Measurements from ENCODE around the gene POP4. TPM values are rescaled to one million over a fixed set of nuclear protein-coding genes. Genes with fewer than 3 reads are reported as not detected.

The POP4 gene
- total and polyA plus RNA-seq, 7 donors: 33.5 to 103 (median 58.5) TPM

- TF ChIP-seq CTCF (IDR thresholded peaks at IDR 0.05): no peak
- TF ChIP-seq EP300 (IDR thresholded peaks at IDR 0.05): no peak
- no peak for TF ChIP-seq POLR2AphosphoS5 (IDR thresholded peaks at IDR 0.05)
- TF ChIP-seq POLR2A (IDR thresholded peaks at IDR 0.05): no peak
- H3K27ac ChIP-seq: no peak overlapping the region
- intact Hi-C loops (cut with DNase I): no loop called here
- H3K4me1 ChIP-seq: no peaks in the 10 kb centered on the region
- peaks cover 3 to 22% (median 14%) of the 10 kb centered on the region in 4 donors for H3K9me3 ChIP-seq
- peaks cover 0 to 18% (median 0%) of the 10 kb centered on the region in 3 donors for H3K27me3 ChIP-seq
- no peak for DNase-seq
- H3K36me3 ChIP-seq: no peaks in the 10 kb centered on the region
- H3K4me3 ChIP-seq: no peak overlapping the region
- 83% methylated on average over 9 of the region's 9 CpGs for WGBS, 2 donors
Observed at GRCh38 chr19:29561601-29562000, 44.5 kb upstream of the POP4 start.

GRCh38 chr19:29562299-29563297 is 43.5 kb upstream of the POP4 start:
- H3K27ac ChIP-seq: no peak overlapping the region
- no peak overlapping the region for H3K4me3 ChIP-seq
- TF ChIP-seq POLR2AphosphoS5 (IDR thresholded peaks at IDR 0.05) (no peak), POLR2A (IDR thresholded peaks at IDR 0.05) (no peak), EP300 (IDR thresholded peaks at IDR 0.05) (no peak), CTCF (IDR thresholded peaks at IDR 0.05) (no peak)
- intact Hi-C loops (cut with DNase I): no loop called here
- WGBS, 2 donors: 64 to 65% methylated on average over 16 of the region's 16 CpGs
- no peaks in the 10 kb centered on the region for H3K4me1 ChIP-seq
- DNase-seq: no peak
- no peaks in the 10 kb centered on the region for H3K36me3 ChIP-seq
- peaks cover 0 to 28% (median 0%) of the 10 kb centered on the region in 3 donors for H3K27me3 ChIP-seq
- peaks cover 3 to 22% (median 14%) of the 10 kb centered on the region in 4 donors for H3K9me3 ChIP-seq

- DNase-seq: no peak
- intact Hi-C loops (cut with DNase I): no loop called here
Observed at GRCh38 chr19:29563486-29564101, 42.5 kb upstream of the POP4 start.

GRCh38 chr19:29564574-29565005 is 41.5 kb upstream of the POP4 start:
- intact Hi-C loops (cut with DNase I): no loop called here
- 63 to 65% methylated on average over 11 of the region's 11 CpGs for WGBS, 2 donors
- TF ChIP-seq EP300 (IDR thresholded peaks at IDR 0.05) (no peak), POLR2AphosphoS5 (IDR thresholded peaks at IDR 0.05) (no peak), CTCF (IDR thresholded peaks at IDR 0.05) (no peak), POLR2A (IDR thresholded peaks at IDR 0.05) (no peak)
- no peaks in the 10 kb centered on the region for H3K36me3 ChIP-seq
- DNase-seq: no peak
- H3K27ac ChIP-seq: no peak overlapping the region
- H3K27me3 ChIP-seq: peaks cover 0 to 44% (median 0%) of the 10 kb centered on the region in 3 donors
- peaks cover 2 to 11% (median 9%) of the 10 kb centered on the region in 4 donors for H3K9me3 ChIP-seq
- no peaks in the 10 kb centered on the region for H3K4me1 ChIP-seq
- H3K4me3 ChIP-seq: no peak overlapping the region

More at GRCh38 chr19:29563486-29564101, 42.5 kb upstream of the POP4 start:
- Histone ChIP-seq H3K4me3 (no peak overlapping the region), H3K36me3 (no peaks in the 10 kb centered on the region), H3K9me3 (peaks cover 3 to 17% (median 14%) of the 10 kb centered on the region in 4 donors), H3K4me1 (no peaks in the 10 kb centered on the region), H3K27ac (no peak overlapping the region), H3K27me3 (peaks cover 0 to 35% (median 0%) of the 10 kb centered on the region in 3 donors)
- TF ChIP-seq POLR2AphosphoS5 (IDR thresholded peaks at IDR 0.05) (no peak), POLR2A (IDR thresholded peaks at IDR 0.05) (no peak), EP300 (IDR thresholded peaks at IDR 0.05) (no peak), CTCF (IDR thresholded peaks at IDR 0.05) (no peak)
- 64 to 73% methylated on average over 11 of the region's 11 CpGs for WGBS, 2 donors
